Measurements from ENCODE around the gene CGRRF1.

The CGRRF1 gene

DNA sequence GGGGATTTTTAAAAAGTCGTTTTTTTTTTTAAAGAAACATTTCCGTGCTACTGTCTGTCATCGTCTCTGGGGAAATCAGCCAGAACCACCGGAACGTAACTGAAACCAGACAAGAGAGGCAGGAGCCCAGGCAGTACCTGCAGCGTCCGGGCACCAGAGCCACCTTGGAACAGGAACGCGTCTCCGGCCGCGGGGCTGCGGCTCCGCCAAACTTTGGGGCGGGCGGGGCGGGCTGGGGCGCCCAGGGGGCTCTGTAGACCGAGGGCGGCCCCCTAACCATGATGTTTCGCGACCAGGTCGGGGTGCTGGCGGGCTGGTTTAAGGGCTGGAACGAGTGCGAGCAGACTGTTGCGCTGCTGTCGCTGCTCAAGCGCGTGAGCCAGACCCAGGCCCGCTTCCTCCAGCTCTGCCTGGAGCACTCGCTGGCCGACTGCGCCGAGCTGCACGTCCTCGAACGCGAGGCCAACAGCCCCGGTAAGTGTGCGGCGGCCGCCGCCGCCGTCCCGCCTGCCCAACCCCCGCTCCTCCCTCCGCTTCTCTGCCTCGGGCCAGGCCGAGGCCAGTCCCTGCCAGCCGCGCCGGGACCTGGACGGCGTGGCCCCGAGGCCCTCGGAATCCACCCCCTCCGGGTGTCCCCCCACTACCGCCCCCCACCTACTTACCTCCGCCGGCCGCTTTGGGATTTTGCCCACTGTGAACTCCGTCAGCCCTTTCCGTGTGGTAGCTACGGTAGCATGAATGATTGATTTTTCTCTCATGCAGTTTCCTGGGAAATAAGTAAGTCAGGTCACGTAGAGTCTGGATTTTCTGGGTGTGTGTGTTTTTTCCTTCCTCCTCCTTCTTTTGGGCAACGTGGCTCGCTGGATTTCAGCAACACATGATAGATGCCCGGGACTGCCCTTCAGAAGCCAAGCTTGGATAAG lies 58.2 kb downstream of the CGRRF1 start:
- DNase-seq (ENCODE audit: low spot score) = peak; percentile 77
- in situ Hi-C loops (cut with MboI; ENCODE audit: low pct_unique_long_range_greater_than_20kb, low sequenced_read_pairs, unreplicated experiment) = no loop called here
- TF ChIP-seq, protein P1, sequence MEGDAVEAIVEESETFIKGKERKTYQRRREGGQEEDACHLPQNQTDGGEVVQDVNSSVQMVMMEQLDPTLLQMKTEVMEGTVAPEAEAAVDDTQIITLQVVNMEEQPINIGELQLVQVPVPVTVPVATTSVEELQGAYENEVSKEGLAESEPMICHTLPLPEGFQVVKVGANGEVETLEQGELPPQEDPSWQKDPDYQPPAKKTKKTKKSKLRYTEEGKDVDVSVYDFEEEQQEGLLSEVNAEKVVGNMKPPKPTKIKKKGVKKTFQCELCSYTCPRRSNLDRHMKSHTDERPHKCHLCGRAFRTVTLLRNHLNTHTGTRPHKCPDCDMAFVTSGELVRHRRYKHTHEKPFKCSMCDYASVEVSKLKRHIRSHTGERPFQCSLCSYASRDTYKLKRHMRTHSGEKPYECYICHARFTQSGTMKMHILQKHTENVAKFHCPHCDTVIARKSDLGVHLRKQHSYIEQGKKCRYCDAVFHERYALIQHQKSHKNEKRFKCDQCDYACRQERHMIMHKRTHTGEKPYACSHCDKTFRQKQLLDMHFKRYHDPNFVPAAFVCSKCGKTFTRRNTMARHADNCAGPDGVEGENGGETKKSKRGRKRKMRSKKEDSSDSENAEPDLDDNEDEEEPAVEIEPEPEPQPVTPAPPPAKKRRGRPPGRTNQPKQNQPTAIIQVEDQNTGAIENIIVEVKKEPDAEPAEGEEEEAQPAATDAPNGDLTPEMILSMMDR (IDR thresholded peaks at IDR 0.05; ENCODE audit: extremely low read depth, insufficient read depth, missing control alignments) = no peak

GRCh38 chr14:54568821-54569595 lies 59.3 kb downstream of the CGRRF1 start:
- in situ Hi-C loops (cut with MboI; ENCODE audit: low pct_unique_long_range_greater_than_20kb, low sequenced_read_pairs, unreplicated experiment) = no loop called here
- TF ChIP-seq, protein P1 (IDR thresholded peaks at IDR 0.05; ENCODE audit: extremely low read depth, insufficient read depth, missing control alignments) = no peak
- no peak for DNase-seq (ENCODE audit: low spot score)

DNA sequence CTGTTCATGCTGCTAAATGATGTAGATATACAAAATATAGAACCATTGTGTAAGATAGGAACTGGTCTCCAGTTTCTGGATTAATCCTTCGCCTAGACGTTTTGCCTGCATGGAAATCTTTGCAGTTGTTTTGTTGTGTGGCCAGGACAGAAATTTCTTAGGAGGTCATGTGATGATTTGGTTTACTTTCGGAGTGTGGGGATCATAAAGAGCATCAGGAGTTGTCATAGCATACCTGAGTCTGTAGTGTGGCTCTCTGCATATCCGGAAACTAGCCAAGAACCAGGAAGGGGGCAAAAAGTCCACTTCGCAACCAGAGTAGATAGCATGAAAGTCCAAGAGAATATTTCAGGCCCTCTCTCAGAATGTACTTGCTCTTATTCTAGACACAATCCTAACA lies 60.3 kb downstream of the CGRRF1 start:
- in situ Hi-C loops (cut with MboI; ENCODE audit: low pct_unique_long_range_greater_than_20kb, low sequenced_read_pairs, unreplicated experiment) = no loop called here
- TF ChIP-seq, protein P1 (IDR thresholded peaks at IDR 0.05; ENCODE audit: extremely low read depth, insufficient read depth, missing control alignments) = no peak
- DNase-seq (ENCODE audit: low spot score) = no peak

DNA sequence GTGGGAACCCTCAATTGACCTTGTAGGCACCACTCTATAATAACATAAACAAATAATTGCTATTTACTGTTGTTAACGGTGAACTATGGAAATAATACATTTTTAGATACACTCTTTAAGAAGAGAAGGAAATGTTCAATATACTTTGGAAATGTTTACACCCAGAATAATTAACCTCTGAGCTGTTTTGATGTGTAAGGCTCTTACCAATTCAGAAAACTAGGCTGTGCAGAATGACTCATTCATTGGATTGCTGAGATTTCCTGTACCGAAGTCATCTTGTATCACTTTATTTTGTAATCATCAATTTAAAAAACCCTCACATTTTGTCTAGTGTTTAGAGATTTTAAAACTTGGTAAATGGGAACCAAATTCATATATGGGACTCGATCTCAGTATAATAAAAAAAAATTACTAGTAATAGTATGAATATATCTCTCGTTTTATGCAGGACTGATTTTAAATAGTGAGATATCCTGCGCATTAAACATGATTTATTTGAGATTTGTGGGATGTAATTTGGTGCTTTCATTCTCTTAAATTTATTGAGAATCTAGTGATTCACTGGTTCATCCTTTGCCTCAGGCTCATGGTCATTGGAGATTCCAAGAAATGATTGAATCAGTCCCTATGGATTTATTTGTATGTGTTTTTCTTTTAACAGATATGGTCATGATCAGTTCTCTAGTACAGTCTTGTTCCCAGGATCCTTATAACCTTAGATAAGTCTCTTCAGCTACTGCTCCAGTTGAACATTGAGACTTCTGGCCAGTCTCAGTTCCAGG lies 61.1 kb downstream of the CGRRF1 start:
- in situ Hi-C loops (cut with MboI; ENCODE audit: low pct_unique_long_range_greater_than_20kb, low sequenced_read_pairs, unreplicated experiment) = no loop called here
- DNase-seq (ENCODE audit: low spot score) = no peak
- TF ChIP-seq, protein P1 (IDR thresholded peaks at IDR 0.05; ENCODE audit: extremely low read depth, insufficient read depth, missing control alignments) = no peak

DNA sequence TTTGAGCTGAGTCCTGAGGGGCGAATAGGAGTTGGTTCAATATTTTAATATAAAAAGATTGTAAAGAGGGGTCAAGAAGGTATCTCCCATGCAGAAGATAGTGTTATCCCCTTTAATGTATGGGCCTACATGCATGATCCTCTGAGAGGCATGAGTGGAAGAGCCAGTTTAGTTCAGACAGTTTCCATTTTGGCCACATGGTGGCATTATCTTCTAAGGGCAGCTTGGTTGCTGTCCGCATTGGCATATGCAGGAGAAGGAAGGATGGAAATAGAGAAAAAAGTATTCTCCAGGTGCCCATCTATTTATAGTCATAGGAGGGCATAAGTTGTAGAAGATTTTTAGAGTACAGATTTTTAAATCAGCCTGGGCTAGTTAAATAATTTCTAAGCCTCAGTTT lies 62.6 kb downstream of the CGRRF1 start:
- DNase-seq (ENCODE audit: low spot score) = no peak
- TF ChIP-seq, protein P1 (IDR thresholded peaks at IDR 0.05; ENCODE audit: extremely low read depth, insufficient read depth, missing control alignments) = peak; percentile 60
- in situ Hi-C loops (cut with MboI; ENCODE audit: low pct_unique_long_range_greater_than_20kb, low sequenced_read_pairs, unreplicated experiment) = no loop called here

DNA sequence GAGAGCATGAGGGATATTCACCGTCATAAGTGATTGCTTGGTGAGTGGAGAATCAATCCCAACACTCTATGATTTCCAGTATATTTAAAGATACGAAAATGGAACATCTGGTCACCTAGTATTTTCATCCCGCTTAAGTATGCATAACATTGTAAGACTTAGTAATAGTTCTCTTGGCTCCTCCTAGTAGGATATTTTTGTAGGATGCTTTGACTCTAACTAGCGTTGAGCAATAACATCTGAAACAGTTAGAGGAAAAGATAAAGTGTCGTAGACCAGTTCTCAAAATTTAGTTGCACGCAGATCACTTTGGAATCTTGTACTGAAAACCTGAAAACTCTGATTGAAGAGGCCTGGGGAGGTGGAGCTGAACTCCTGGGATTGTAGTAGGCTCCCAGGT lies 64.8 kb downstream of the CGRRF1 start:
- in situ Hi-C loops (cut with MboI; ENCODE audit: low pct_unique_long_range_greater_than_20kb, low sequenced_read_pairs, unreplicated experiment) = no loop called here

More for the DNA sequence above, 64.8 kb downstream of the CGRRF1 start:
- TF ChIP-seq, protein P1 (IDR thresholded peaks at IDR 0.05; ENCODE audit: extremely low read depth, insufficient read depth, missing control alignments) = no peak
- no peak for DNase-seq (ENCODE audit: low spot score)
